Neural cell (in vitro differentiated cells): Measurements from ENCODE around the gene NGF.

Source experiments
- EP300 ChIP-seq: fragments of 450-650 bp; conservative IDR thresholded peaks from 2 replicates; pipeline ENCODE4 v1.6.1; 2014; ENCODE audit warnings: antibody characterized with exemption, mild to moderate bottlenecking, moderate library complexity; ENCODE audit not compliant: poor library complexity, severe bottlenecking
- EZH2 ChIP-seq: fragments of 200-600, 300-800 bp; shearing (Covaris generic), sonication (generic); IDR thresholded peaks from 2 replicates; pipeline ENCODE4 v1.6.1; 2014; ENCODE audit warnings: antibody characterized with exemption, low read length, borderline replicate concordance, mild to moderate bottlenecking; ENCODE audit not compliant: insufficient read depth, poor library complexity, severe bottlenecking
- MXI1 ChIP-seq: fragments of 450-650 bp; conservative IDR thresholded peaks from 2 replicates; pipeline ENCODE4 v1.6.1; 2014; ENCODE audit warnings: antibody characterized with exemption, mild to moderate bottlenecking; ENCODE audit not compliant: poor library complexity, severe bottlenecking
- POLR2AphosphoS5 ChIP-seq: IDR thresholded peaks from 2 replicates; pipeline ENCODE4 v1.6.1; 2012
- RAD21 ChIP-seq: fragments of 450-650 bp; conservative IDR thresholded peaks from 2 replicates; pipeline ENCODE4 v1.6.1; 2014; ENCODE audit warnings: antibody characterized with exemption, mild to moderate bottlenecking, moderate library complexity
- SMC3 ChIP-seq: fragments of 450-650 bp; conservative IDR thresholded peaks from 2 replicates; pipeline ENCODE4 v1.6.1; 2014; ENCODE audit warnings: antibody characterized with exemption, mild to moderate bottlenecking, moderate library complexity; ENCODE audit not compliant: poor library complexity
- TAF1 ChIP-seq: IDR thresholded peaks from 2 replicates; pipeline ENCODE4 v1.6.1; 2012; ENCODE audit warnings: low read depth
- TF ChIP-seq, protein P1 (sequence below): fragments of 450-650 bp; IDR thresholded peaks from 2 replicates; pipeline ENCODE4 v1.5.1; 2014; ENCODE audit warnings: antibody characterized with exemption, mild to moderate bottlenecking, moderate library complexity; ENCODE audit not compliant: poor library complexity, severe bottlenecking
- TF ChIP-seq, protein P2 (sequence below): IDR thresholded peaks from 2 replicates; pipeline ENCODE4 v1.6.1; 2012; ENCODE audit warnings: borderline replicate concordance

DNA sequence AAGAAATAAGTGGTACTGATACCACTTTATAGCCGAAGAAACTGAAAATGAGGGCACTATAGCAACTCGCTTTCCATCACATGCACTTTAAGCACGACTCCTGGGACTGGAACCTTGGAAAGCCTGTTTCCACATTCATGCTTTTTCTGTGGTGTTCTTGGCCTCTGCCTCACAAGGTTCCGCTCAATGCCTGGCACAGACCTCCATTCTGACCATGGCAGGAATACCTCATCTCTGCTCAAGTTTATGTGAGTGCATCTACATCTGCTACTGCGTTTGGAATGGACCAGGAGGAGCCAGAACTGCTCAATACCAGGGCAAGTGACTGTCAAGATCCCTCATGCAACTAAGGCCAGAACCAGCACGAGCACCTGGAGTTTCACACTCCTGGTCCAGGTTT, 11.6 kb downstream of the NGF start:
- TF ChIP-seq, protein P1, sequence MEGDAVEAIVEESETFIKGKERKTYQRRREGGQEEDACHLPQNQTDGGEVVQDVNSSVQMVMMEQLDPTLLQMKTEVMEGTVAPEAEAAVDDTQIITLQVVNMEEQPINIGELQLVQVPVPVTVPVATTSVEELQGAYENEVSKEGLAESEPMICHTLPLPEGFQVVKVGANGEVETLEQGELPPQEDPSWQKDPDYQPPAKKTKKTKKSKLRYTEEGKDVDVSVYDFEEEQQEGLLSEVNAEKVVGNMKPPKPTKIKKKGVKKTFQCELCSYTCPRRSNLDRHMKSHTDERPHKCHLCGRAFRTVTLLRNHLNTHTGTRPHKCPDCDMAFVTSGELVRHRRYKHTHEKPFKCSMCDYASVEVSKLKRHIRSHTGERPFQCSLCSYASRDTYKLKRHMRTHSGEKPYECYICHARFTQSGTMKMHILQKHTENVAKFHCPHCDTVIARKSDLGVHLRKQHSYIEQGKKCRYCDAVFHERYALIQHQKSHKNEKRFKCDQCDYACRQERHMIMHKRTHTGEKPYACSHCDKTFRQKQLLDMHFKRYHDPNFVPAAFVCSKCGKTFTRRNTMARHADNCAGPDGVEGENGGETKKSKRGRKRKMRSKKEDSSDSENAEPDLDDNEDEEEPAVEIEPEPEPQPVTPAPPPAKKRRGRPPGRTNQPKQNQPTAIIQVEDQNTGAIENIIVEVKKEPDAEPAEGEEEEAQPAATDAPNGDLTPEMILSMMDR = no peak
- no peak for TF ChIP-seq SMC3
- no peak for TF ChIP-seq EZH2
- TF ChIP-seq, protein P2, sequence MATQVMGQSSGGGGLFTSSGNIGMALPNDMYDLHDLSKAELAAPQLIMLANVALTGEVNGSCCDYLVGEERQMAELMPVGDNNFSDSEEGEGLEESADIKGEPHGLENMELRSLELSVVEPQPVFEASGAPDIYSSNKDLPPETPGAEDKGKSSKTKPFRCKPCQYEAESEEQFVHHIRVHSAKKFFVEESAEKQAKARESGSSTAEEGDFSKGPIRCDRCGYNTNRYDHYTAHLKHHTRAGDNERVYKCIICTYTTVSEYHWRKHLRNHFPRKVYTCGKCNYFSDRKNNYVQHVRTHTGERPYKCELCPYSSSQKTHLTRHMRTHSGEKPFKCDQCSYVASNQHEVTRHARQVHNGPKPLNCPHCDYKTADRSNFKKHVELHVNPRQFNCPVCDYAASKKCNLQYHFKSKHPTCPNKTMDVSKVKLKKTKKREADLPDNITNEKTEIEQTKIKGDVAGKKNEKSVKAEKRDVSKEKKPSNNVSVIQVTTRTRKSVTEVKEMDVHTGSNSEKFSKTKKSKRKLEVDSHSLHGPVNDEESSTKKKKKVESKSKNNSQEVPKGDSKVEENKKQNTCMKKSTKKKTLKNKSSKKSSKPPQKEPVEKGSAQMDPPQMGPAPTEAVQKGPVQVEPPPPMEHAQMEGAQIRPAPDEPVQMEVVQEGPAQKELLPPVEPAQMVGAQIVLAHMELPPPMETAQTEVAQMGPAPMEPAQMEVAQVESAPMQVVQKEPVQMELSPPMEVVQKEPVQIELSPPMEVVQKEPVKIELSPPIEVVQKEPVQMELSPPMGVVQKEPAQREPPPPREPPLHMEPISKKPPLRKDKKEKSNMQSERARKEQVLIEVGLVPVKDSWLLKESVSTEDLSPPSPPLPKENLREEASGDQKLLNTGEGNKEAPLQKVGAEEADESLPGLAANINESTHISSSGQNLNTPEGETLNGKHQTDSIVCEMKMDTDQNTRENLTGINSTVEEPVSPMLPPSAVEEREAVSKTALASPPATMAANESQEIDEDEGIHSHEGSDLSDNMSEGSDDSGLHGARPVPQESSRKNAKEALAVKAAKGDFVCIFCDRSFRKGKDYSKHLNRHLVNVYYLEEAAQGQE = no peak
- TF ChIP-seq RAD21 = no peak
- no peak for TF ChIP-seq EP300
- TF ChIP-seq TAF1 = no peak
- no peak for TF ChIP-seq POLR2AphosphoS5
- TF ChIP-seq MXI1 = no peak
